Left forelimb (tissue), 1 donor: ENCODE measurements around the gene APBA2.

Experiments
- DNase-seq: peaks from one replicate; pipeline ENCODE4 v3.0.0-alpha.2; 2018; ENCODE audit warnings: low spot score

The APBA2 gene

DNA sequence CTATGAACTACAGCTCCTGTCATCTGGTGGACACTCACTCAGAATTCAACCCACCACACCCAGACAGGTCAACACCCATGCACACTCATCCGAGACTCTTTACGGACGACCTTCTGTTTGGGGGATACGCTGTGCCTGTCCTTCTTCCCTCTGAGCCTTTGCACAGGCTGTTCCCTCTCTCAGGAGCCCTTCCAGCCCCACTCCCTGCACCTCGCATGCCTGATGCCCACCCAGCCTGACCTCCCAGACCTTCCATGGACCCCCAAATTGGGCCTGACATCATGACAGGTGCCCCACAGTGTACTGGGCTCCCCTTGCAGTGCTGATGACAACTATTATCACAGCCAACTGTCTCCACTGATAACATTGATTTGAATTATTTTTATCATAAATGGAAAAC lies 248.0 kb downstream of the APBA2 start:
- DNase-seq = no peak

DNA sequence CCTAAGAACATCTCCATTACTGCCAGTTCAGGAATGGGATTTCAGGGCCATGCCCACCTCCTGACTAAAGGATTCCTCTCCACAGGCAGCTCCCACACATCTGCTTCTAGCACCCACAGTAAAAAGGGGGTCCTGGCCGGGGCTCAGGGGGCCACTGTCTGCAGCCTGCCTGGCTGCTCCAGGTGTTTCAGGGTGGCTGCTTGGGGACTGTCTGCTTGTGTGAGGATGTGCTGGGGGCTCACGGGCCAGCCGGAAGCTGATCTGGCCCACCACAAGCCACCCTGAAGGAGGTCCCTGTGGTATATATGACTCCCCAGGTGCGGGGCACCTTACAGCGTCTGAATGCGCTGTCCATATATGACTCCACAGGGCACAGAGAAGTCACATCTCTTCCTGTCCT lies 248.5 kb downstream of the APBA2 start:
- DNase-seq = no peak

DNA sequence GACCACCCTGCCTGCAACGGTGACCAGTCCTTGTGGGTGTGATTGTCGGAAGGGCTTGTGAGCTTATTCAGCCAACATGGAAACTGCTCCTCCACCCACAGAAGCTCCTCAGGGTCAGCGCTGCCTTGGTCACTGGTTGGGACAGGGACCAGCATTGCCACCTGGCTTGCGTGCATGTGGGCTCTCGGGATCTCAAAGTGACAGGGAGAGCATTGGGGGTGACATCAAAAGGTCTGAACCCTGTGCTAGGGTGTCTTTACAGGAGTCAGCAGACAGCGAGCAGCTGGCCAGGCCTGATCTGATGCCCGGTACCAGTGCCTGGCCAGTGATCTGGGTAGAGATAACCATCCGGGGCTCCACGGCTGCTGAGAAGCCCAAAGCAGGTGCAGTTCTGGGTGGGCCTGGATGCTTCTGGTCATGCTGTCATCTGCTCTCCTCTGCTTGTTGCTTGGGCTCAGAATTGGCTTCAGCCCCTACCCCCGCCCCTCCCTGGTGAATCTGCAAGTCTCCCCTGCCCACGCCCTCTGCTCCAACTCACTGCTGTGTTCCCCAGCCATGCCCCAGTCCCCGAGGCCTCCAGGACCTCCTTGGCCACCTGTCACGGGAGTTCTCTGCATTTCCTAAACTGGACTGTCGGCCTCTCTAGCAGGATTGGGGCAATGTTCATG lies 249.0 kb downstream of the APBA2 start:
- DNase-seq = no peak

DNA sequence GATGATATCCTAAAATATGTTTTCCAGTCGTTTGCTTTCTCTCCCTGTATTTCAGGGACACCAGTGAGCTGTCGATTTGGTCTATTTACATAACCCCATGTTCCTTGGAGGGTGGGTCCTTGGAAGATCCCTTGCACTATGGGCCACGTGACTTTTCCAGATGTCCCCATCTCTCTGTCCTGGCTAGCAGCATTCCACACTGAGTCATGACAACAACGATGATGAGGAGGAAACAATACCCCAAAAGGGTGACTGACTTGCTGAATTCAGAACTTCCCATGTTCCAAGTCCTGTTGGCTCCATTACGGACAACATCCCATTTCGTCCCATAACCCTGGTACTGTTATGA lies 249.5 kb downstream of the APBA2 start:
- DNase-seq = no peak

DNA sequence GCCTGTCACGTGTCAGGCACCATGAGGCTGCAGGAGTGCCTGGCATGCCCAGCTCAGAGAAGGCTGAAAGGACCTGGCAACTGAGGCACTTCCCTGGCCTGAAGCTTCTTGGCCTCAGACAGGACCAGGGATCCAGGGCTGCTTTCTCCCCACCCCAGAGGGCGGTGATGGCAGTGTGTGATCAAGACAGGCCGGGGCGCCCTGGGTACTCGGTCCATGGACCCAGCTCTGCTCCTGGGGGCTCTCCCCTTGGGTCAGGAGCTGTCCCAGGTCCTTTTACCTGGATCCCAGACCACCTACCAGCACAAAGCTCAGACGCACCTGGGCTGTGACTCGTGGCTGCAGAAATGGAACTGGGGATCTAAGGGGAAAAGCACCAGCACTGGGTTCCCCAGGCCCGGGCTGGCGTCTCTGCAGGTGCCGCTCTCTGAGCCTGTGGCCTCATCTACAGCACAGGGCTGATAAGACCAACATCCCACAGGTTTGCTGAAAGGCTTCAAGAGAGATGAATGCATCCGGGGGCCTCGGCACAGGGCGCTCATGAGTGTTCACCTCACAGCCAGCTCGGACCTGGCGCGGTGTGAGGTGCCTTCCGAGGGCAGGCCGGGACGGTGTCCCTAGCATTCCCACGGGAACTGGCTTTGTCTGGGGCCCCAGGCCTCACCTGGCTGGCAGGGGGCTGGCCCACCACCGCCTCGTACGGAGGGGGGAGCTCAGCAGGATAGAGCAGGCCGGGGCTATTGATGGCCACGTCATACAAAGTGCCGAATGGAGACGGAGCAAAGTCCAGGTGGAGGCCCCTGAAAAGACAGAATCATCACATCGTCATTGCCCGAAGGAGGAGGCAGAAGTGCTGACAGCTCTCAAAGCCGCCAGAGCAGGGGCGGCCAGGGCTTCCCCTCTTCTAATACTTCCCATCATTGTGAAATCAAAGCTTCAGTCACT lies 250.2 kb downstream of the APBA2 start:
- DNase-seq = no peak

DNA sequence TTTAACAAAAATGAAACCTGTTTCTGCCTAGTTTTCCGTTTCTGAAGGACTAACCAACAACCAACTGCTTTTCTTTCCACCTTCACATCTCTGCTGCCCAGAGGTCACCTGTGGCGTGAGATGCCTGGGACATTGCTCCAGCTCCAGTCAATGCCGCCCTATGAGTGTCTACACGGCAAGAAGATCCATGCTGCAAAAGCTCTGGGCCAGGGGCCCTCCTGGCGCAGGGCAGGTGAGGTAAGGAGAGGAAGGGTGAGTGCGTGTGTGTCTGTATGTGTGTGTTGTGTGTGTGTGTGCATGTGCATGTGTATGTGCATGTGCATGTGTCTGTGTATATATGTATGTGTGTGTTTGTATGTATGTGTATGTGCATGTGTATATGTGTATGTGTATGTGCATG lies 252.5 kb downstream of the APBA2 start:
- no peak for DNase-seq

DNA sequence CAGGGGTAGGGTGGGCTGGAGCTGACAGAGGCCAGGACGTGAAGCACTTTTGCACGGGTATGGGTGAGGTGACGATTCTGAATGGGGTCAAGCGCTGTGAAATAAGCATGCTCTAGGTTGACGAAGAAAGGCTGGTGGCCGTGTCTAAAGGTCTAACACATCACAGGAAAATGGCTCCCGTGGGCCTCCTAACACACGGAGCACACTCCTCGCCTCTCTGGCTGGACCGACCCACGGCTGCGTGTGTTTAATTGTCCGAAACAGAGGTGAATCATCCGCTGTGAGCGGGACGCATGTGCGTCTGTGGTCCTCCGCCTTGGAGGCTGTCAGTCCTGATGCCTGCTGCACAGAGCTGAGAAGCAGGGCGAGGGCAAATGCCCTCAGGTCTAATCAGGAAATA lies 253.3 kb downstream of the APBA2 start:
- DNase-seq = peak; percentile 45

DNA sequence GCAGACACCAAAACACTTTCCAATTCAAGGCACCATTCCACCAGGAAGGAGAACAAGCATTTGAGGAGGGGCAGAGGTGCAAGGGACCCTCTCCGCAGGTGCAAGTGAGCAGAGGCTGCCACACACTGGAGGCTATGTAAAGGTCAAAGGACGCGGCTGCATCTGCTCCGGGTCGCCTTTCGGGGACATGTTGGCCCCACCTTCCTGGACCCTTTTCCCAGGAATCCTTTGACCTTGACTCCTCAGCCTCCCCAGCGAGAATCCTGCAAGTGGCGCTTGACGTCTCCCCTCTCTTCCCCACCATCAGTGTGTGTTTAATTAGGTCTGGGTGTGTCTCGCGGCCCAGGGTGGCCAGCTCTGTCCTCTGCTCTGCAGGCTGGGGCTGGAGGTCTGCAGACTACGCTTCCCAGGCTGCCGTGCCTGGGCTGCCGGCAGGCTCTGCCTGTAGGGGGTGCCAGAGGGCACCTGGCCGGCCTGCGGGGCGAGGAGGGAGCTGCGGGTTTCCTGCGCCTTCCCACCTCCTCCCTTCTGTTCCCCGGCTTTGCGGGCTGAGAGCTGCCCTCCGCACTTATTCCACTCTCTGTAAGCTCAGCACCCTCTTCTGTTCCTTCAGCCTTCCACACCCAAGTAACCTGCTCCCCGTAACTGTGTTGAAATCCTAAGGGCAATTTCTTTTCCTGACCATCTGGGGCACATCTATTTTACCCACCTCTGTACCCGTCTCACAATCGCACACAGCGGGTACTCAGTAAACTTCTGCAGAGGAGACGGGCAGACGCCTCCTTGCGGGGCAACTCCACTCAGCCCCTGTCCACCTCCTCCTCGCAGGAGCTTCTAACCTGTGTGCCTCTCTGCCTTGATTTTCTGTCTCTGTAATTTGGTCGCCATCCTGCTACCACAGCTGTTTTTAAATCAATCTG lies 254.0 kb downstream of the APBA2 start:
- peak; percentile 75 for DNase-seq

DNA sequence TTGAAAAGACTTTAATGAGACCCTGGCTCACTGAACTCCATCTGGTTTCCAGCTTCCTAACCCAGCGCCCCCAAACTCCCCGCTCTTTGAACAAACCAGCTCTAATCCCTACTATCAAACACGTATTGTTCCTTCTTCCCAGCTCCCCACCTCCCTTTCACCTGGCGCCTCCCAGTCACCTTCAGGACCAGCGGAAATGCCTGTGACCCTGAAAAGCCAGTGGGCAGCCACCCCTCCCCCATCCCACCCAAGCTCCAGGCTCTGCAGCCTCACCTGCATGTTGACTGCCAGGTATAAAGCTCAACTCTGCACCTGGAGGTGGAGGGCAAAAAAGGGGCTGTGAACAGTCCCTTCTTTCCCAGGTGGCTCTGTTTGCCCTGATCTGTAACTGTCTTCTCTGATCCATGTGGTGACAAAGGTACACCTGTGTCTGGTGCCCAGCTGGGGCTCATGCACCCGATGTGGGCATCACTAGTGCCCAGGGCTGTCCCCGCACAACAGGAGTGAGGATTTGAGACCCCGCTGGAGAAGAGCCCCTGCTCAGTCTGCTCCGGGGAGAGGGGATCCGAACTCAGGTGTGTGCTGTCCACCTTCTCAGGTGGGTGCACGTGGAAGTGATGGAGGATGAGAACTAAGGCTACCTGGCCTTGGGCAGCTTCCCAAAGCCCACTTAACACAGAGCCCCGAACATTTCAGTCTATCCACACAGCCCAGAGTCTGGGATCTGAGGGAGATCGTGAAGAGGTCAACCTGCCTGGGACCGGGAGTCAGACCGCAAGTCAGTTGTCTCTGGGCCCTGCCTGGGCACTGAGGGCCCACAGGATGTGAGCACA lies 254.9 kb downstream of the APBA2 start:
- DNase-seq = peak; percentile 55

DNA sequence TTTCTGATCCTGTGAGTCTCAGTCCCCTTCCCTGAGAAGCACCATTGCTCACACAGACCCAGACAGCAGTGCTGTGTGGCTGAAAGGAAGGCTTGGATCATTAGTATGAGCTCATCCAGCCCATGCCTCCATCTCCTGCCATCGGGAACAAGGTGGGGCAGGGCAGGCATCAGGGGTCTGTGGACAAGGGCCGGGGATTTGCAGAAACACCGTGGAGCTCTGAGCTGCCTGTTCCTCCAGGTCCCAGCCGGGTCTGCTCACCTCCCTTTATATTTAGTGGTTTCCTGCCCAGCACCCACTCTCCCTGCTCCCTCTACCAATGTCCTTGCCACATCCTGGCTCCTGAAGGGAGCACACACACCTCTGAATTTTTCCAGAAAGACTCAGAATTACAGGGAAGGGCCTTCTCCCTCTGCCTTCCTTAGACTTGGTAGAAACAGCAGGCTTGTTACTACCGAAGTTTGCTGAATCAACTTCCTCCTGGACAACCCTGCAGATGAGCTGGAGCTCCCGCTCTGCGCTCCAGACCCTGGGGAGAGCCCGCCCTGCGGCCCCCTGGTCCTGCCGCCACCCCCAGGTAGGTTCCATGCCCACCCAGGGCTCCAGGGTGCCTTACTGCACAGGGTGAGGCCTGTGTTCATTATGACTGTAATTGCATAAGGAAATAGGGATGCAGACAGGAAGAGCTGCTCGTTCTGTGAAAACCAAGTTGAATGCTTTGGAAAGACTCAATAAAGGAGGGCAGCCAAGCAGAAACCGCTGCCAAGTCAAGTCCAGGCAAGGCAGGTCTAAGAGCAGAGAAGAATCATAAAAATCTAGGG lies 255.7 kb downstream of the APBA2 start:
- peak; percentile 67 for DNase-seq

DNA sequence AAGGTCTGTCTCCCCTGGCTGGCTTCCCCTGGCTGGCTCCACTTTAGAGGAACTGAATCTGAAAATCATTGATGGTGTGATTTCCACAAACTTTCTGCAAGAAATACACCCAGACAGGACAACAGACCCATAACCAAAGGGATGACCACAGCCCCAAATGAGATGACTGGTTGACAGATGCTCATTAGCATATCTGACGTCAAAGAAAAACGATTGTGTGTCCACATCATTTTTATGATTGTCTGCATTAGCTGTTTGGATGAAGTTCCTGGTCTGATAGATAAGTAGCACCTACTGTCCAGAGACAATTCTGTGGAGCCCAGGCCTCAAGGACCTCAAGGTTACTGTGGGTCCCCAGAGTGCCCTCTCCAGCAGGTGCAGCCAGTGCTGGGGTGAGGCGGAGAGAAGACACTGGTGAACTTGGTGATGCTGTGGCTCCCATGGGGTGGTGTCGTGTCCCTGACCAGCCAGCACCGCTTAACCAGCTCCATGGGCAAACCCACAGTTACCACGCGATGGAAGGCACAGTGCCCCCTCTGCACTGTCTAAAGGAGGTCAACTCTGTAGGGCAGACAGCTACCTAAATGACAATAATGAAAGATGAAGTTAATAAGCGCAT lies 256.5 kb downstream of the APBA2 start:
- no peak for DNase-seq

DNA sequence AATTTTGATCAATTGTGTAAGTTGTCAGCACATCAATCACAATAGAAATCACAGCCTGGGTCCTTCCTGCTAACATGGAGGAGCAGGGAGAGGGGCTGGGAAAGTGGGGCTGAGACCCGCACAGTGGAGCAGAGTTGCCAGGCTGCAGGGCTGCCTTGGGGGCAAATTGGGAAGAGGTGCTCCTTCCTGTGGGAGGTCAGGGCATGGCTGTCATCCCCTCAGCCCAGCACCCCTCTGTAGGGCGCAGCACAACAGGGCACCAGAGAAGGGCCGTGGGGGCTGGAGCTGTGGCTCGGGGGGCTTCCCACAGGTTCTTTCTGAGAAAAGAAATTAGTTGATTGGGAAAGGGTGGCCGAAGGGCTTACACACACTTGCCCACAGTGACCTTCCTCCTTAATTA lies 257.5 kb downstream of the APBA2 start:
- no peak for DNase-seq

DNA sequence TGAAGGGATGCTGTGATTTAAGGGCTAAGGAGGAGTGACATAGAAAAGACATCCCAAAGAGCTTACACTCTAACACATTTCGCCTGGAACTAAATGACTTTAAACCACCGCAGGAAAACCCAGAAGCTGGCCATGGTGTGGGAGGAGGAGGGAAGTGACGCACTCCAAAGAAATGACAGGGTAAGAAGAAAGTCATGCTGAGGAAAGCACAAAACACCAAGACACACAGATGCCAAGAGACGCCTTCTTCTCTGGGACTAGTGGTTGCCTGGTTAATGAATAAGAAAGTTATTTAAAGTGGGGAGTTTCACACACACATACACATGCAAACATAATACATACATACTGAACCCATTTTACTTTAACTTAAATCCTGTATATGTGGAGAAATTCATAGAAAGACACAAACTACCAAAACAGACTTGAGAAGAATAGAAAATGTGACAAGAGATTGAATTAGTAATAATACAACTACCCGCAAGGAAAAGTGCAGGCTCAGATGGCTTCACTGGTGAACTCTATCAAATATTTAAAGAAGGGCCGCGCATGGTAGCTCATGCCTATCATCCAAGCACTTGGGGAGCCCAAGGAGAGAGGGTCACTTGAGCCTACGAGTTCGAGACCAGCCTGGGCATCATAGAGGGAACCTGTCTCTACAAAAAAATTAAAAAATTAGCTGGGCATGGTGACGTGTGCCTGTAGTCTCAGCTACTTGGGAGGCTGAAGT lies 258.3 kb downstream of the APBA2 start:
- no peak for DNase-seq

DNA sequence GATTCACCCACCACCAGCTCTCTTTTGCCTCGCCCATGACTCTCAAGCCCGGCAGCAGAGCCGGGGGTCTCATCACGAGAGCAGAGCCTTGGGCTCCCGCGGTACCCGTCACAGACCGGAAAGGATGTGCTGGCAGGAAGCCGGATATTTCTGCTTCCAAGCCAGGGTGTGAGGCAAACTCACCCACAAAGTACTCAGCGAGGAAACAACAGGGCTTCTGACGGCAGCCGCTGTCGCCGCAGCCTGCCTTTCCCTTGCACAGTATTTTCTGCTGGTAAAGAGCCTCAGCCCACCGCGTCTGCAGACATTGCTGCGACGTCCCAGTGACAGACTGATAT lies 263.9 kb downstream of the APBA2 start:
- no peak for DNase-seq

DNA sequence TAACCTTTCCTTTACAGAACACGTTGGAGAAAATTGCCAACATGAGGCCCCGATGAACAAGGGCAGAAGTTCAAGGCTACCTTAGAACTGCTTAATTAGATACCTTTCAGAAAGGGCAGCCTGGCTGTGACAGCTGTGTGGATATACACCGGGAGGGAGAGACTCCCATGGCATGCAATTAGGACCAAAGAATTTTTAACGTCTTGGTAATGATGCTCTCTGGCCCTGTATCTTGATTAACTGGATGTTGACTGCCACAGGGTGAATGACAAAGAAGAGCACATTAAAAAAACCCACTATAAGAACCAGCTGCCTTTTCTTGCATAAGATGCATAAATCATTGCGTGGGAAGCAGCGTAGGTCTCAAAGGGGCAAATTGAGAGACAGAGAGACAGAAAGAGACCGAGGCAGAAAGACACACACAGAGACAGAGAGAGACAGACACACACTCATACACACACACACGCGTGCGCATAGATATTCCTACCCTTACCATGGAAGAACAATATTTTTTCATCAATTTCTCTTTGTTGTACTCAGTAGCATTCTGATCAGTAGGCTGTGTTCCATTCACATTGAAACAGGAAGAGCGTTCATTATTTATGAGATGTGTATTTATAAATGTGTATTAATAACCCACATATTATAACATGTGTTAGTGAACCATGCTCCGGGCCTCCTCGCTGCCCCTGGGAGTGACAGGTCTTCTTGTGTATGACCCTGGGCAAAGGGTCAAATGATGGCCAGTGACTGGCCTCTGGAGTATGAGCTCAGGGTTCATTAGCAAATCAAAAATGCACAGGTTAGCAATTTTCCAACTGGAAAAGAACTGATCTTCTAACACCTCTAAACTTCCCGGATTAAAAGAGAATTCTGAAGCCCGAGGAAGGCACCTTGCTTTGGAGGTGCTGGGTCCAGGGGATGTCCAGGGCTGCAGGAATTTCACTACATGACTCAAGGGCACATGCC lies 265.0 kb downstream of the APBA2 start:
- DNase-seq = no peak

DNA sequence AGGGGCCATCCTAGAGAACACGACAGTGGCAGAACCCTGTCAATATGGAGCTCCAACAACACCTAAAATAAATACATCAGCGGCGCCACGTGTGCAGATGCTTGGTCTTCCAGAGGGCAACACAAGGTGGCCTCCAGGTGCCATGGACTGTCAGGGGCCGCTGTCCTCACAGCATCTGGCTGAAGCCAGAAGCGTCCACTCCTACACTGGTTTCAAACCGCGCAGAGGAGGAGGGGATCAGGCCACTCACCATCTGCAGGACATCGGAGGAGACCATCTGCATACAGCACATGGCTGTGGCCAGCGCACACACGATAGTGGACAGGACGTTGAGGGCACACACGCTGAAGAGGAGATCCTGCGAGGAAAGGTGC lies 265.7 kb downstream of the APBA2 start:
- no peak for DNase-seq

DNA sequence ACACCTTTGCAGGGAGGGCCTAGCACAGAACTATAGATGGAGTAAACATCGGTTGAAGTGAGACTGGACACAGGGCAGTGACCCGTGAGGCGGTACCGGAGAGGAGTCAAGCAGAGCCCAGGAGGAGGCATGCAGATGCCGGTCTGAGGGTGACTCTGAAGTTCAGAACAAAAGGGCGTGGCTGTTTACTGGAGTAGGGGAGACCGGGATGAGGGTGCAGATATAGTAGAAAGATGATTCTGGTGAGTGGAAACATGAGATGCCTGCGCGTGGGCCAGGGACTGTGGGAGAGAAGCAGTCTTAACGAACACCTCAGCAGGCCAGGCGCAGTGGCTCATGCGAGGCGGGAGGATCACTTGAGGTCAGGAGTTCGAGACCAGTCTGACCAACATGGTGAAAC lies 270.7 kb downstream of the APBA2 start:
- no peak for DNase-seq

DNA sequence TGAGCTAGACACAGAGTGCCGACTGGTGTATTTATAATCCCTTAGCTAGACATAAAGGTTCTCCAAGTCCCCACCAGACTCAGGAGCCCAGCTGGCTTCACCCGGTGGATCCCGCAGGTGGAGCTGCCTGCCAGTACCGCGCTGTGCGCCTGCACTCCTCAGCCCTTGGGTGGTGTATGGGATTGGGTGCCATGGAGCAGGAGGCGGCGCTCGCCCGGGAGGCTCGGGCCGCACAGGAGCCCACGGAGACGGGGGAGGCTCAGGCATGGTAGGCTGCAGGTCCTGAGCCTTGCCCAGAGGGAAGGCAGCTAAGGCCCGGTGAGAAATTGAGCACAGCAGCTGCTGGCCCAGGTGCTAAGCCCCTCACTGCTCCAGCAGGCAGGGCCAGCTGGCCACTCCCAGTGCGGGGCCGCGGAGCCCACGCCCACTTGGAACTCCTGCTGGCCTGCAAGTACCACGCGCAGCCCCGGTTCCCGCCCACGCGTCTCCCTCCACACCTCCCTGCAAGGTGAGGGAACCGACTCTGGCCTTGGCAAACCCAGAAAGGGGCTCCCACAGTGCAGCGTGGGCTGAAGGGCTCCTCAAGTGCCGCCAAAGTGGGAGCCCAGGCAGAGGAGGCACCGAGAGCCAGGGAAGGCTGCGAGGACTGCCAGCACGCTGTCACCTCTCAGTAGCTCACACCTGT lies 274.1 kb downstream of the APBA2 start:
- DNase-seq = no peak
